Kidney (tissue), 14 donors: ENCODE data around the gene ST6GAL1. TPM values are rescaled to one million over a fixed set of nuclear protein-coding genes. Genes with fewer than 3 reads are reported as not detected.

Experiments used
- DNase-seq, 5 donors: peaks; one replicate each; pipeline ENCODE4 v3.0.0-alpha.2; 2013 to 2020
- FAIRE-seq: peaks from 2 replicates; lab custom pipeline; 2012; peaks lifted over from hg19 to GRCh38; lab: Jason Lieb, UNC
- H3K27ac ChIP-seq, 2 donors: one replicate each; pipeline ENCODE4 v1.7.0; 2013; ENCODE audit warnings: low read depth in 2 of 2, low read length in 2 of 2, inconsistent platforms in 1 of 2
- H3K27me3 ChIP-seq: one replicate; pipeline ENCODE4 v1.7.1; 2013; ENCODE audit warnings: low read length, inconsistent platforms; ENCODE audit not compliant: control insufficient read depth, insufficient read depth
- H3K36me3 ChIP-seq, 3 donors: one replicate each; pipeline versions ENCODE4 v1.7.0 to v1.7.1; 2013; ENCODE audit warnings: low read length in 3 of 3, control low read depth in 1 of 3, inconsistent platforms in 1 of 3; ENCODE audit not compliant: insufficient read depth in 3 of 3, control insufficient read depth in 2 of 3
- H3K4me1 ChIP-seq, 3 donors: one replicate each; pipeline versions ENCODE4 v1.7.0 to v1.7.1; 2013; ENCODE audit warnings: low read length in 3 of 3, inconsistent platforms in 1 of 3, low read depth in 1 of 3; ENCODE audit not compliant: control insufficient read depth in 2 of 3, insufficient read depth in 2 of 3
- H3K4me3 ChIP-seq, 3 donors: one replicate each; pipeline versions ENCODE4 v1.7.0 to v1.8.1; 2013; ENCODE audit warnings: low read length in 3 of 3, control low read depth in 1 of 3, inconsistent platforms in 1 of 3
- H3K9ac ChIP-seq, 3 donors: one replicate each; pipeline versions ENCODE4 v1.7.0 to v1.7.1; 2013; ENCODE audit warnings: low read length in 3 of 3, control low read depth in 1 of 3, inconsistent platforms in 1 of 3
- H3K9me3 ChIP-seq, 3 donors: one replicate each; pipeline versions ENCODE4 v1.7.0 to v1.7.1; 2013; ENCODE audit warnings: low read length in 3 of 3, control low read depth in 1 of 3, inconsistent platforms in 1 of 3; ENCODE audit not compliant: control insufficient read depth in 2 of 3, insufficient read depth in 1 of 3
- CTCF ChIP-seq: IDR thresholded peaks from 3 replicates; pipeline ENCODE4 v1.5.1; 2012; ENCODE audit warnings: mild to moderate bottlenecking, moderate library complexity, borderline replicate concordance; ENCODE audit not compliant: insufficient read depth; ENCODE audit errors: extremely low read depth
- intact Hi-C: fragments of 100-400 bp; cut with DNase I; formaldehyde crosslinking; loops from one replicate; pipeline ENCODE4 v1.11.1; 2022
- polyA plus RNA-seq: library from polyadenylated mRNA; stranded (reverse); fragments of 350-450 nt; fragmentation: Illumina TruSeq; extraction: RNeasy Lipid Tissue Mini Kit (QIAGEN cat#74804); gene quantifications from one replicate; pipeline ENCODE4 v1.2.3, GENCODE V29; 2014; ENCODE audit warnings: low read depth, low replicate concordance; ENCODE audit not compliant: insufficient read depth
- total RNA-seq: library from RNA; stranded (reverse); fragmentation: NEBNext Ultra II Directional; extraction: Animal tissue kit (Norgen Biotek cat#: 25700); gene quantifications from one replicate; pipeline ENCODE4 v1.2.1, GENCODE V29; 2021
- donor health status: control.
- donor health status: control.
- donor health status: control.
- donor health status: control.
- donor health status: control.
- donor health status: DM: yes; HTN: yes; CAD: no.
- donor health status: Normal renal cell carcinoma (clear cell type).

Gene ST6GAL1
- total and polyA plus RNA-seq, 2 donors from 2014 or later = 62.6 to 236 TPM

GRCh38 chr3:186978712-186979111 lies 48.4 kb downstream of the ST6GAL1 start:
- H3K4me3 ChIP-seq = no peak overlapping the region
- no peaks in the 10 kb centered on the region for H3K27me3 ChIP-seq
- H3K4me1 ChIP-seq = peaks cover 0 to 9% (median 2%) of the 10 kb centered on the region in 3 donors
- H3K9me3 ChIP-seq = no peaks in the 10 kb centered on the region
- no peak overlapping the region for H3K27ac ChIP-seq
- intact Hi-C loops = no loop called here
- H3K36me3 ChIP-seq = peaks cover 0 to 3% (median 0%) of the 10 kb centered on the region in 3 donors
- no peak overlapping the region for H3K9ac ChIP-seq
- FAIRE-seq (no peak), DNase-seq (peak in 1 of 5 donors; percentile 3)
- TF ChIP-seq CTCF = no peak

GRCh38 chr3:186979852-186980251 lies 49.5 kb downstream of the ST6GAL1 start:
- Histone ChIP-seq H3K4me3 (no peak overlapping the region), H3K9ac (no peak overlapping the region), H3K4me1 (peaks cover 0 to 7% (median 2%) of the 10 kb centered on the region in 3 donors), H3K27ac (no peak overlapping the region), H3K36me3 (peaks cover 0 to 2% (median 0%) of the 10 kb centered on the region in 3 donors), H3K27me3 (no peaks in the 10 kb centered on the region), H3K9me3 (no peaks in the 10 kb centered on the region)
- FAIRE-seq (no peak), DNase-seq (no peak)
- no peak for TF ChIP-seq CTCF
- intact Hi-C loops = no loop called here

GRCh38 chr3:186980989-186981388 lies 50.7 kb downstream of the ST6GAL1 start:
- Histone ChIP-seq H3K9me3 (no peaks in the 10 kb centered on the region), H3K27ac (no peak overlapping the region), H3K36me3 (peaks cover 0 to 2% (median 0%) of the 10 kb centered on the region in 3 donors), H3K4me1 (peaks cover 0 to 2% (median under 1%) of the 10 kb centered on the region in 3 donors), H3K27me3 (no peaks in the 10 kb centered on the region), H3K4me3 (no peak overlapping the region), H3K9ac (no peak overlapping the region)
- no peak for TF ChIP-seq CTCF
- intact Hi-C loops = no loop called here
- DNase-seq (no peak), FAIRE-seq (no peak)

GRCh38 chr3:186983659-186984058 lies 53.3 kb downstream of the ST6GAL1 start:
- Histone ChIP-seq H3K9me3 (no peaks in the 10 kb centered on the region), H3K27me3 (no peaks in the 10 kb centered on the region), H3K9ac (no peak overlapping the region), H3K4me3 (no peak overlapping the region), H3K36me3 (peaks cover 0 to 2% (median 0%) of the 10 kb centered on the region in 3 donors), H3K4me1 (no peaks in the 10 kb centered on the region), H3K27ac (no peak overlapping the region)
- intact Hi-C loops = no loop called here
- DNase-seq = peak in 1 of 5 donors; percentile 5
- no peak for FAIRE-seq
- no peak for TF ChIP-seq CTCF
